Activated CD8-positive, alpha-beta memory T cell treated with anti-CD3 and anti-CD28 coated beads, Interleukin-2, amount 50 U/mL, for 1 hour (primary cell): ENCODE results near the gene CLIP1.

ENCODE experiments used
- DNase-seq: peaks from one replicate; pipeline ENCODE4 v3.0.0-alpha.2; 2020; ENCODE audit errors: extremely low read depth

The CLIP1 gene

GRCh38 chr12:122356192-122356635 lies 66.3 kb downstream of the CLIP1 start:
- DNase-seq = no peak

- DNase-seq = no peak
Observed at GRCh38 chr12:122355706-122356105, 66.8 kb downstream of the CLIP1 start.

- no peak for DNase-seq
Observed at GRCh38 chr12:122354958-122355641, 67.4 kb downstream of the CLIP1 start.

GRCh38 chr12:122352394-122352793 lies 70.1 kb downstream of the CLIP1 start:
- no peak for DNase-seq

GRCh38 chr12:122350141-122350848 lies 72.2 kb downstream of the CLIP1 start:
- no peak for DNase-seq

- DNase-seq = no peak
Observed at GRCh38 chr12:122349078-122349477, 73.4 kb downstream of the CLIP1 start.

GRCh38 chr12:122348505-122348904 lies 74.0 kb downstream of the CLIP1 start:
- no peak for DNase-seq

- no peak for DNase-seq
Observed at GRCh38 chr12:122346054-122346453, 76.4 kb downstream of the CLIP1 start.

GRCh38 chr12:122345042-122345441 lies 77.4 kb downstream of the CLIP1 start:
- DNase-seq = no peak

GRCh38 chr12:122336015-122336946 lies 86.2 kb downstream of the CLIP1 start:
- DNase-seq = no peak

- DNase-seq = no peak
Observed at GRCh38 chr12:122333142-122334087, 89.1 kb downstream of the CLIP1 start.

- no peak for DNase-seq
Observed at GRCh38 chr12:122327494-122328385, 94.7 kb downstream of the CLIP1 start.

- DNase-seq = no peak
Observed at GRCh38 chr12:122327014-122327413, 95.5 kb downstream of the CLIP1 start.

- no peak for DNase-seq
Observed at GRCh38 chr12:122326586-122326985, 95.9 kb downstream of the CLIP1 start.

- no peak for DNase-seq
Observed at GRCh38 chr12:122323311-122324019, 99.0 kb downstream of the CLIP1 start.

GRCh38 chr12:122322501-122322900 lies 100.0 kb downstream of the CLIP1 start:
- no peak for DNase-seq

GRCh38 chr12:122318607-122319605 lies 103.6 kb downstream of the CLIP1 start:
- no peak for DNase-seq

GRCh38 chr12:122312926-122313325 lies 109.5 kb downstream of the CLIP1 start:
- no peak for DNase-seq
